ENCODE data around the gene GLRA2. TPM values are rescaled to one million over a fixed set of nuclear protein-coding genes. Genes with fewer than 3 reads are reported as not detected.

Gene GLRA2
- total and polyA plus RNA-seq, 4 donors = not detected

DNA sequence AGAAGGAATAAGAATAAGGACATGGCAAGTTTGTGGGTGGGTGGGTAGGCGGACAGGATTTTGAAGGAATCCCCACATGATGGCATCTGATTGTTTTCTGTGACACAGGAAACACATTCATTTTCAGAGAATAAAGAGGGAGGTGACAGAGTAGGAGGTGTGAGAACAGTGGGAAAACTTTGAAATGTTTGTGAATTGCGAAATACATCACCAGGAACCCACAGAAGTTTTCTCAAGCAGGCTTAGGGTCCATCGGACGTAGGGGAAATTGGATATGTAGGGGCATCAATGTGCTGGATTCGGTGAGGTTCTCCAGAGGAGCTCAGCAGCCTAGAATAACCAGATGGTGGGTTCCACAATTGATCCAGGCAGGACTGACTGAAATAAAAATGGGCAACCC, 171.6 kb downstream of the GLRA2 start:
- no peak for DNase-seq (ENCODE audit: low spot score)
- Histone ChIP-seq H3K9ac (ENCODE audit: low read depth in 1 of 2, low read length in 2 of 2) (no peak overlapping the region), H3K27me3 (ENCODE audit: control insufficient read depth in 4 of 4, insufficient read depth in 4 of 4, low read length in 3 of 4) (no peaks in the 10 kb centered on the region), H3K9me3 (ENCODE audit: control insufficient read depth in 4 of 4, low read length in 3 of 4) (no peaks in the 10 kb centered on the region), H3K4me3 (ENCODE audit: low read depth in 1 of 3, low read length in 3 of 3) (no peak overlapping the region), H3K36me3 (ENCODE audit: control insufficient read depth in 4 of 4, insufficient read depth in 3 of 4, low read depth in 1 of 4, low read length in 3 of 4) (no peaks in the 10 kb centered on the region), H3K4me1 (ENCODE audit: control insufficient read depth in 4 of 4, insufficient read depth in 4 of 4, low read length in 3 of 4) (no peaks in the 10 kb centered on the region), H3K27ac (ENCODE audit: low read depth in 1 of 2, low read length in 2 of 2) (no peak overlapping the region)
- TF ChIP-seq REST (IDR thresholded peaks at IDR 0.05) (no peak), RXRA (IDR thresholded peaks at IDR 0.05) (no peak), EGR1 (IDR thresholded peaks at IDR 0.05; ENCODE audit: low read depth in 2 of 2) (no peak), YY1 (IDR thresholded peaks at IDR 0.05) (no peak), FOXA1 (IDR thresholded peaks at IDR 0.05) (no peak), HNF4A (conservative IDR thresholded peaks at IDR 0.05) (no peak), FOXA2 (IDR thresholded peaks at IDR 0.05) (no peak), HNF4G (IDR thresholded peaks at IDR 0.05) (no peak), NR2F2 (IDR thresholded peaks at IDR 0.05) (no peak)
- TF ChIP-seq, protein P1, sequence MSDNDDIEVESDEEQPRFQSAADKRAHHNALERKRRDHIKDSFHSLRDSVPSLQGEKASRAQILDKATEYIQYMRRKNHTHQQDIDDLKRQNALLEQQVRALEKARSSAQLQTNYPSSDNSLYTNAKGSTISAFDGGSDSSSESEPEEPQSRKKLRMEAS (IDR thresholded peaks at IDR 0.05) = no peak
- 65% methylated on average over 5 of the region's 5 CpGs for WGBS

DNA sequence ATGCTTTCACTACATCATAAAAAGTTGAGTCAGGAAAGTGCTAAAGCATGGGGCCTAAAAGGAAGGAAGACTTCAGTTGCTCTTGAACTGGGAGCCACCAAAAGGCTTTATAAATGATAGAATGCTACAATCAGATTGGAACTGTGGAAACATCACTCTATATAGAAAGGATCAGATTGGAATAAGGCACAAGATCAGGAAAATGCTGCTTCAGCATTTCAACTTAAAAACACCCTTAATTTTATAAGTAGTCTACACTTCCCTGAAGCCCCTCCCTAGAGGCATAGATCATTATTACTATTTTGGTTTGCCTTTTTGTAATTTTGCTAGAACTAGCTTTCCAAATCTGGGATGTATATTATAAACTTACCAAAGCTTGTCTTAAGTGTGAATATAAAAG, 172.8 kb downstream of the GLRA2 start:
- no peaks in the 10 kb centered on the region for H3K4me1 ChIP-seq (ENCODE audit: control insufficient read depth in 4 of 4, insufficient read depth in 4 of 4, low read length in 3 of 4)
- no peak for DNase-seq (ENCODE audit: low spot score)

More for the DNA sequence above, 172.8 kb downstream of the GLRA2 start:
- Histone ChIP-seq H3K27ac (ENCODE audit: low read depth in 1 of 2, low read length in 2 of 2) (no peak overlapping the region), H3K4me3 (ENCODE audit: low read depth in 1 of 3, low read length in 3 of 3) (no peak overlapping the region), H3K9me3 (ENCODE audit: control insufficient read depth in 4 of 4, low read length in 3 of 4) (no peaks in the 10 kb centered on the region), H3K9ac (ENCODE audit: low read depth in 1 of 2, low read length in 2 of 2) (no peak overlapping the region), H3K27me3 (ENCODE audit: control insufficient read depth in 4 of 4, insufficient read depth in 4 of 4, low read length in 3 of 4) (no peaks in the 10 kb centered on the region), H3K36me3 (ENCODE audit: control insufficient read depth in 4 of 4, insufficient read depth in 3 of 4, low read depth in 1 of 4, low read length in 3 of 4) (no peaks in the 10 kb centered on the region)
- TF ChIP-seq EGR1 (IDR thresholded peaks at IDR 0.05; ENCODE audit: low read depth in 2 of 2) = no peak
- TF ChIP-seq RXRA (IDR thresholded peaks at IDR 0.05) = no peak
- no peak for TF ChIP-seq HNF4G (IDR thresholded peaks at IDR 0.05)
- TF ChIP-seq ZBTB33 (IDR thresholded peaks at IDR 0.05) = no peak
- no peak for TF ChIP-seq HNF4A (conservative IDR thresholded peaks at IDR 0.05)
- no peak for TF ChIP-seq REST (IDR thresholded peaks at IDR 0.05)
- no peak for TF ChIP-seq NR2F2 (IDR thresholded peaks at IDR 0.05)
- TF ChIP-seq TAF1 (conservative IDR thresholded peaks at IDR 0.05) = no peak
- TF ChIP-seq FOXA1 (IDR thresholded peaks at IDR 0.05) = no peak
